Suprapubic skin (tissue), 4 donors: Measurements from ENCODE around the gene MYLK4.

Experiments used
- EP300 ChIP-seq: sonication (generic); formaldehyde crosslinking; IDR thresholded peaks from one replicate; pipeline ENCODE4 v1.6.1; 2017; ENCODE audit warnings: antibody characterized with exemption
- POLR2A ChIP-seq, 2 donors: fragments of 450-650 bp; IDR thresholded peaks; one replicate each; pipeline ENCODE4 v1.6.1; 2017; ENCODE audit warnings: antibody characterized with exemption in 2 of 2, mild to moderate bottlenecking in 2 of 2, moderate library complexity in 2 of 2
- POLR2AphosphoS5 ChIP-seq, 3 donors: sonication (generic); formaldehyde crosslinking; IDR thresholded peaks; one replicate each; pipeline ENCODE4 v1.6.1; 2017; ENCODE audit warnings: antibody characterized with exemption in 3 of 3
- TF ChIP-seq, protein P1 (sequence below), 2 donors: fragments of 200-600 bp in 1 of 2; fragments of 450-650 bp in 1 of 2; sonication (generic) in 1 of 2; IDR thresholded peaks; one replicate each; pipeline ENCODE4 v1.5.1; 2016 to 2019; ENCODE audit warnings: antibody characterized with exemption in 2 of 2, mild to moderate bottlenecking in 1 of 2, moderate library complexity in 1 of 2

DNA sequence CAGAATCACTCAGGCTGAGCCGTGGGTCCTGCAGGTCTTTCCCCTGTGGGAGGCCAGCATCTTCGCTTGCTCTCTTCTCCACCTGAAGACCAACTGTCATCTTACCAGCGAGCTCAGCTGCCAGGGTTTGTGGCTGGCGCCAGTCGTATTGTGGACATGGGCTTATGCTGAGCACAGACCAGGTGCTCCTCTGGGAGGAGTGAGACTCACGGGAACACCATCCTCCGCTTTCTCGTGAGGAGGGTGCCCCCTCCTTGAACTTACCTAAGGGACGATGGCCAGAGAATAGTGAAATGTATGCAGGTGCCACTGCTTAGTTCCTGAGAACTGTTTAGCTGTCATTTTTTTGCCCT, 31.6 kb upstream of the MYLK4 start:
- TF ChIP-seq POLR2A (IDR thresholded peaks at IDR 0.05) = no peak
- TF ChIP-seq, protein P1, sequence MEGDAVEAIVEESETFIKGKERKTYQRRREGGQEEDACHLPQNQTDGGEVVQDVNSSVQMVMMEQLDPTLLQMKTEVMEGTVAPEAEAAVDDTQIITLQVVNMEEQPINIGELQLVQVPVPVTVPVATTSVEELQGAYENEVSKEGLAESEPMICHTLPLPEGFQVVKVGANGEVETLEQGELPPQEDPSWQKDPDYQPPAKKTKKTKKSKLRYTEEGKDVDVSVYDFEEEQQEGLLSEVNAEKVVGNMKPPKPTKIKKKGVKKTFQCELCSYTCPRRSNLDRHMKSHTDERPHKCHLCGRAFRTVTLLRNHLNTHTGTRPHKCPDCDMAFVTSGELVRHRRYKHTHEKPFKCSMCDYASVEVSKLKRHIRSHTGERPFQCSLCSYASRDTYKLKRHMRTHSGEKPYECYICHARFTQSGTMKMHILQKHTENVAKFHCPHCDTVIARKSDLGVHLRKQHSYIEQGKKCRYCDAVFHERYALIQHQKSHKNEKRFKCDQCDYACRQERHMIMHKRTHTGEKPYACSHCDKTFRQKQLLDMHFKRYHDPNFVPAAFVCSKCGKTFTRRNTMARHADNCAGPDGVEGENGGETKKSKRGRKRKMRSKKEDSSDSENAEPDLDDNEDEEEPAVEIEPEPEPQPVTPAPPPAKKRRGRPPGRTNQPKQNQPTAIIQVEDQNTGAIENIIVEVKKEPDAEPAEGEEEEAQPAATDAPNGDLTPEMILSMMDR (IDR thresholded peaks at IDR 0.05) = no peak
- no peak for TF ChIP-seq POLR2AphosphoS5 (IDR thresholded peaks at IDR 0.05)
- TF ChIP-seq EP300 = no peak
